ENCODE data around the gene DHRS1.

The DHRS1 gene

DNA sequence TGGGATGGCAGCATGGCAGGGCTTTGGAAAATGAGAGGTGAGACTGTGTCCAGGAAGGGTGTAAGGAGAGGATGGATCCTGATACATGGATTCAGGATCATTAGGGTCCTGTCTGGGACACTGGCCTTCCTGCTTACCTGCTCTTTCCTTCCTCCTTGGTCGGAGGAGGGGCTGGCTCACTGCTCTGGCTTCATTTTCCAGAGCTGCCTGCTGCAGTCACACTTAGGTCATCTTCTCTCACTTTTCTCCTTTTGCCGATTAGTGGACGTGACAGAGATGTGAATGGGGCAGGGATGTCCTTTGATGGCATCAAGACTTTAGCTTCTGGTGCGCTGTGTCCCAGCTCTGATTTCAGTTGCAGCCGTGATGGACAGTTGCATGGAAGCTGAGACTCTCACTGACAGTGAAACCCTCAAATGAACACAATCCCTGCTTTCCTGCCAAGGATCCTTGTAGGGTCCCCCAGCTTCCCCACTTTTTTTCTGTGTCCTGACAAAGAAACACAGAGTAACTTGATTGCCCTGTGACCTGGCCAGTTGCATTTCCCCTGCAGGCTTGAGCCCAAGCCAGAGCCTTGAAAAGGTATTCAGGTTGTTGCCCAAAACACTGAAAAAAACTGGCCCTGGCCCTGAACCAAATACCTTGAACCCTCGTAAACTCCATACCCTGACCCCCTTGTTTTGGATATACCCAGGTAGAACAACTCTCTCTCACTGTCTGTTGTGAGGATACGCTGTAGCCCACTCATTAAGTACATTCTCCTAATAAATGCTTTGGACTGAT is 9.0 kb upstream of the DHRS1 start:
- DNase-seq, result no peak

DNA sequence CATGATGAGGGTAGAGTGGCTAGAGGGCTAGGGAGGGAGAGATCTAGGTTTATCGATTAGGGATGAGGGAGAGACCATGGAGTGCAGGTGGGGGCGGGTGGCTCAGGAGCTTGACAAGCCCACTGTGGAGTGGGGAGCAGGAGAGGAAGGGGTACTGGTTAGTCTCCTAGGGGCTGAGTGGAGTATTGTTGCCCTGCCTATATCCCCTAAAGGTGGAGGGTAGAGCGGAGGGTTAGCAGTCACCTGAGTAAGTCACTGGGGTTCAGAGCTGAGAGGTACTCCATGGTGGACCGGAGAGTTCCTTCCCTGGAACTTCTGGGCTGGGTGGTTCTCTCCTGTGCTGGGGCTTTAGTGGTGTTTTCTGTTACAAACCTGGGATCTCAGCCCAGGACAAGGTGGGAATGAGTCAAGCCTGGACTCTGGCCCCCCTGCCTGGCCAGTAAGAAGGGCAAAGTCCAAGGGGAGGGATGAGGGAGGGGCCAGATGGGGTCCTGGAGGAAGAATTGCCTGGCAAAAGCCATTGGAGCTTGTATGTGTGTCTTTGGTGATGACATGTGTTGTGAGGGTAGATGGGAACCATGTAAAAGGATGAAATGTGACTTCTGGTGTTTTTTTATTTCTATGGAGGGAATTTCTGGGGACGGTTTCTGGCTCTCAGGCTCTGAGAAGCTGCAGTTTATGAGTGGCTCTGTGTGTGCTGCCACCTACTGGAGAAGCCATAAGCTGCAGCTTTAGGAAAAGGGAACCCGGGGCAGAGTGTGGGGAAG is 8.2 kb upstream of the DHRS1 start, which contains the start of gene CIDEB:
TSS of gene CIDEB (minus strand) at position 403 of the 767 bp plus-strand sequence. CDS start at position 284, 119 bp downstream.
- DNase-seq, result peak; percentile 54

DNA sequence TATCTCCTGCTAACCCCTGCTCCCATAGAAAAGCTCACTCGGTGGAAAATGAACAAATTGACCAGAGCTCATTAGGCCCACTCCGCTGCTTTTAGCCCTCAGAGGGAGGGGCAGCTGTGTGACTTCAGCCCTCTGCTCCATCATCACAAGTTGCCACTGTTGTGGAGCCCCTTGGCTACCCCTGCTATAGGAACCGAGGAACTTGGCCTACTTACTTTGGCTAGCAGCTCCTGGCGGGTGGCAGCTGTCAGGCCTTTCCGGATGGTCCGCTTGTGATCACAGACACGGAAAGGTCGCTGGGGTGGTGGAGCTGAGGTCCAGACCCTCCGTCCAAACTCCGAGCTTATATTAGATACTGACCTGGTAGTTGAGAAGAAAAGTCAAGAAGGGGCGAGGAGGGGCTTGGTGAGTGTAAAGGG is 7.6 kb upstream of the DHRS1 start:
- no peak for DNase-seq

DNA sequence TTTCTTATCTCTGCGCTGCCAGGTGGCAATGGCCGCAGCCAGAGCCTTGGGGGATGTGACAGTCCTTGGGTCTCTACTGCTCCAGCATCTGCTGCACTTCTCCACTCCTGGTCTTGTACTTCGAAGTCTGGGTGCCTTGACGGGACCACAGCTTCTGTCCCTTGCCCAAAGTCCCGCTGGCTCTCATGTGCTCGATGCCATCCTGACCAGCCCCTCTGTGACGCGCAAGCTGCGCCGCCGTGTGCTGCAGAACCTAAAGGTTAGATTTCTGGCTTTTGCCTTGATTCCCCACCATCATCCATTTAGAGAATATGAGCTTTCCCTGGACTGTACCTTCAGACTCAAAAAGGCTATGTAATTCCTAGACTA is 4.4 kb upstream of the DHRS1 start:
- DNase-seq, result no peak

DNA sequence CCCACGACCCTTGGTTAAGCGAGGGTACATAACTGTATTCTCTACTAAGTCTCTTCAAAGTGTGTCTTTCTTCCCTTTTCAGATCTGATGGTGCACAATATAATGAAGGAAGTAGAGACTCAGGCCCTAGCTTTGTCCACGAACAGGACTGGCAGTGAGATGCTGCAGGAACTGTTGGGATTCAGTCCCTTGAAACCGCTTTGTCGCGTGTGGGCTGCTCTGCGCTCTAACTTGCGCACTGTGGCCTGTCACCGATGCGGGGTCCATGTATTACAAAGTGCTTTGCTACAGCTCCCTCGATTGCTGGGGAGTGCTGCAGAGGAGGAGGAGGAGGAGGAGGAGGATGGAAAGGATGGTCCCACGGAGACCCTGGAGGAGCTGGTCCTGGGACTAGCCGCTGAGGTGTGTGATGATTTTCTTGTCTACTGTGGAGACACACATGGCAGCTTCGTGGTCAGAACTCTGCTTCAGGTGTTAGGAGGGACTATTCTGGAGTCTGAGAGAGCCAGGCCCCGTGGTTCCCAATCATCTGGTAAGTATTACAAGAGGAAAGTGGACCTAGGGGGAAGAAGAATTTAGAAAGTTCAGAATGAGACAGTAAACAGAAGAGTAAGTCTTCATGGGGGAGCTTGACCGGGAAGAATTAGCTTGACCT is 873 bp upstream of the DHRS1 start:
- DNase-seq, result no peak

DNA sequence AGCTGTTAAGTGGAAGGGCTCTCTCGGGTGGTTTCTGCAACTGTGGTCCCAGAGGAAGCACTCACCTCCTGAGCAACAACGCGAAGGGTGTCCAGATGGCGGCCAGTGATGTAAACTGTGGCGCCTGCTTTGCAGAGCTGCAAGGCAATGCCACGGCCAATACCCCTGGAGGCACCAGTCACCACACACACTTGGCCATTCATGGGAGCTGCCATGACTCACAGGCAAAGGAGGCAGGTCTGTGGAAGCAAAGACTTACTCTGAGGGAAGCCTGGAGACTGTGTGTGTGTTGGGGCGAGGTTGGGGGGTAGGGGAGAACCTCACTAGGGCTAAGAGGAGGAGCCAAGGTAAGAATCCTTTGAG is 707 bp downstream of the DHRS1 start:
- no peak for DNase-seq

DNA sequence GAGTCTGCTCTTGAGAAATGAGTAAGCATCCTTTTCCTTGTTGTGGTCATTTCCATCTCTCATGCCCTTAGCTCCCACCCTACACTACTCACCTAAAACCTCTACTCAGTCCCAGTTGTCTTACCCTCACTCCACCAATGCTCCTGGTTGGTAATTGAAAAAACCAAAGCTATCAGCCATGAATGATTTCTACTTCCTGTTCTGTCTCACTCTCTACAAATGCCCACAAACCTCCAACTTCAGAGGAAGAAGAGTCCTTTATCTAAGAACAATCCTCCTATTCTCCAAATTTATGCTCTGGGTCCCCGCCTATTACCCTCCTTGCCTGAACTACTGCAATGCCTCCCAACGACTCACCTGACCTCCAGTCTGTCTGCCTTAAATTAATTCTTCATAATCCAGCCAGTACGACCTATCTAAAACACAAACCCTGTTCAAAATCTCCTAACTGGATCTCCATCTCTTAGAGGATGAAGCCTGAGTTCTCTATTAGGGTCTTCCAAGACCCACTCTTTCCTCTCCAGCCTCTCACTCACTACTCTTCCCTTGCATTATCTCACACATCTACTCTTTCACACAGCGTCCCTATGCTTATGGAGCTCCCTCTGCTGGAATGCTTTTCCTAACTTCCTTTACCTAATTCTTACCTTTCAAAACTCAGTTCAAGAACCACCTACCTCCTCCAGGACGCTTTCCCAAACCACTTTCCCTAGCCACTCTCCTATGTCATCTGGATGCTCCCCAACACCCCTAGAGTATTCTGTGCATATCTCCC is 2.2 kb downstream of the DHRS1 start:
- DNase-seq, result no peak

DNA sequence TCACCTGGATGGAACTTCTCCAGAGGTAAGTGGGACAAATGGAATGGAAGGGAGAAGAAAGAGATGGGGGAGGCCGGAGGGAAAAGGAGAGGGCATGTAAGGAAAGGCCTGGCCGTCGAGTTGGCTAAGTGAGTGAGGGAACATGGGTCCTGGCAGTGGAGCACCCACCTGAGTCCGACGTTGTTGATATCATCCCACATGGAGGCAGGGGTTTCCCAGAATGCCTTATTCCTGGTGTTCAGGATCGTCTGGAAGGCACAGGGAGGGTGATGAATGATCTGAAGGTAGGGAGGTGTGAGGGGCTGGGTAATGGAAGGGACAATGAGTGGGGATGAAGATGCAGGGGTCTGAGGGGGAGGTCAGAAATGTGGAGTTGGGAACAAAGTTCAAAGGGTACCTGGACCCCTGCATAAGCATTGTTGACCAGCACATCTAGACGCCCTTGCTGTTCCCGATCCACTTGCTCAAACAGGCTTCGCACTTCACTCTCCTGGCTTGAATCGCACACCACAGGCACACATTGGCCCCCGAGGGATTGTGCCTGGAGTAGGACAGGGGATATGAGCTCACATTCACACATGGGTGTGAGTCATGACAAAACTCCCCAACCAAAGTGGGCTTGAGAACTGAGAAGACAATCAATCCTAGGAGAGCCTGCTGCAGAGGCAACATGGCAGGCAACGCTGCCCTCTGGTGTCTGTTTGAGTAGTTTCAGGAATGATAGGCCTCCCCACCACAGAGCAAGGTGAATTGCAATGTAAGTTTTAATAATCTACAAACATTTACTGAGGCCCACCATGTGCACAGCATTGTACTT is 3.0 kb downstream of the DHRS1 start:
- DNase-seq, result peak; percentile 70

DNA sequence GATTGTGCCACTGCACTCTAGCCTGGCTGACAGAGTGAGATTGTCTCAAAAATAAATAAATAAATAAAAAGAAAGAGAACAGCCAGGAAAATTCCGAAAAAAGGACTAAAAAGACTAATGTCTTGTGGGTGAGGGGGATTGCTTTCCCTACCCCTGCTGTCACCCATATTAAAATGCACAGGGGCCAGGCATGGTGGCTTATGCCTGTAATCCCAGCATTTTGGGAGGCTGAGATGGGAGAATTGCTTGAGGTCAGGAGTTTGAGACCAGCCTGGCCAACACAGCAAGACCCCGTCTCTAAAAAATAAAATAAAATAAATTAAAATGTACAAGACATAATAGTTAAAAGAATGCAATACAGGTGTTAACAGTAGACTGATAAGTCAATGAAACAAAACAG is 6.1 kb downstream of the DHRS1 start:
- DNase-seq, result no peak

DNA sequence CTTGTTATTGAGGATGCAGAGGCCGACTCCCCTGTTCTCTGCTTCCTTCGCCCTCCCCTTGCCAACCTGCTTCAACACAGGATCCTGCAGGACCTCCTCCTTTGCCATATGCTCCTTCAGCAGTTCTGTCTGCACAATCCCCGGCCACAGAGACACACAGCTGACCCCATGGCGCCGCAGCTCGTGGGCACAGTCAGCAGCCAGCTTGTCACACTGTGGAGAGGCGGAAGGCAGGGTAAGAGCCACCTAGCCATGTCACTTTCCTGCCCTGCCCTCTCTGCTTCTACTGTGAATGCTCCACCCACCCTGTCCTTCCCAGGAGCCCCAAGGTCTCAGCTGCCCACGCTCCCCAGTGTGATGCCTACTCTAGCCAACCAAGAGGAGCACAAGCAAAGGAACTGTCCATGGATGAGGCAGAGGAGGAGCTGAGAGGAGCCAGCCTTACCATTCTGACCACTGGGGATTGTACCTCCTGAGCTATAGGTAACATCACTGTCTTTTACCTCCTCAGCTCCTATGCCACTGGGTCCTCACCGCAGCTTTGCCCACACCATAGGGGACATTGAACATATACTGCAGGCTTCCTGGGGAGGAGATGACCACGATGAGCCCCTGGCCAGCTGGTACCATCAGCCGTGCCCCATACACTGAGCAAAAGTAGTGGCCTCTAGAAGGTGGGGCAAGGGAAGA is 7.3 kb downstream of the DHRS1 start:
- DNase-seq, result no peak

DNA sequence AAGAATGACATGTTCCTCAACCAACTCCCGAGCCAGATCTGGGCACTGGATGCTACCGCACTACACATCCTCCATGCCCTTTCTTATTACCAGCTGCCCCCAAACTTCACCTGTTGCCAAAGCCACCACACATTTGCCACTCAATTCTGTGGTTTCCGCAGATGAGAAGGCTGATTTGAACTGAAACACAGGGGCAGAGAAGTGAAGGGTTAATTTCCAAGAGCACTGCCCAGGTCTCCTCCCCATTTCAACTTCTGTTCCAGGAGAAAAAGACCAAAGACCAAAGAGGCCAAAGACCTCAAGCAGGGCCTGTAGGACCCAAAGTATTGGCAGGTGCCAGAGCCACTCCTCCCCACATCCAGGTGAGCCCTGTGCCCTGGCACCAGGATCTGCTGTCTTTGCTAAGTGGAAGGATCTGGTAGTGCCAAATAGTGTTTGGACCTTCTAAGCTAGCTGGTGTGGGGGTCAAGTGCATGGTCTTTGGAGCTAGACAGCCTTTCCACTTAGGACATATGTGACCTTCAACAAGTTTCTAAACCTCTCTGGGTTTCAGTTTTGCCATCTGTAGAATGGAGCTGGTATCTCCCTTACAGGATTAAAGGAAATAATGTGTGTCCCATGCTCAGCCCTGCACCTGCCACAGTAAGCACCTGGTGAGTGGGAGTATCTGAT is 8.0 kb downstream of the DHRS1 start:
- DNase-seq, result no peak

DNA sequence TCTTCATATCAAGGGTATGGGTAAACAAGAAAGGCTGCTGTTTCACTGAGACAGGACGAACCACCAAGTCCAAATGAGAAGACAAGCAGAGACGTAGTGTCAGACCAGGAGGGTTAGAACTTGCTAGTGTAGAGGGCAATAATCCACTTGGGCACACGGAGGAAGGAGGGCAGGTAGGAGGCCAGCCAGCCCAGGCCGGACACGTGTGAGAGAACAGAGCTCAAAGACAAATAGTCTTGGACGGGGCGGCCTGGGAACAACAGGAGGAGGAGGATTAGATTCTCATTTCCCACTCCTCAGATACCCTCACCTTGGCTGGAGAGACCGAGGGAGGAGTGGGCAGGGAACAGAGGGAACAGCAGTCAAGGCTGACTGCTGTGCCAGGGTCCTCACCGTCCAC is 8.8 kb downstream of the DHRS1 start:
- no peak for DNase-seq

DNA sequence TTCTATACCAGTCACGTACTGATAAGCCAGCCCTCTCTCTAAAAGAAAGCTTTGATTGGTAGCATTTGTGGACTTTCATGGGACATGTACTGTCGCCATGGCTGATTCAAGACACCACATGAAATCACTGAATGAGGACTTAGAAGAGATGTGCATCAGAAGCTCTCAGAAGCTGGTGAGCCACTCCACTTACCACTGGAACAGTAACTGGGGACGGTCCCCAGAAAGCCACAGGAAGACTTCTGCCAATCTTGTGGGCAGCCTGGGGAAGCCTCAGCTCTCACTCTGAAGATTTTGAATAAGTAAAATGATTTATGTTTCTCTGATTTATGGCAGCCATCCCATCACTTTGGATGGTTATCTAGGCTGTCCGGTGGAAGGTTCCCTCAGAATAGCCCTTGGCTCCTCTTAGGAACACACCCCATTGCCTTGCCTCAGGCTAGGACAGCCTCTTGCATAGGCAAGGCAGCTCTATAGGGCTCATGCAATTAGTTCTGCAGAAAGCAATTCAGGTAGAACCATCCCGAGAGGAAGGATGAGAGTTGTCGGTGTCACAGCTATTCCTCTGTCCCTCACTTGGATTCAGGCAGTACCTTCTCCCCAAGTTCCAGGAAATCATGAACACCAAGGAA is 9.8 kb downstream of the DHRS1 start:
- no peak for DNase-seq

DNA sequence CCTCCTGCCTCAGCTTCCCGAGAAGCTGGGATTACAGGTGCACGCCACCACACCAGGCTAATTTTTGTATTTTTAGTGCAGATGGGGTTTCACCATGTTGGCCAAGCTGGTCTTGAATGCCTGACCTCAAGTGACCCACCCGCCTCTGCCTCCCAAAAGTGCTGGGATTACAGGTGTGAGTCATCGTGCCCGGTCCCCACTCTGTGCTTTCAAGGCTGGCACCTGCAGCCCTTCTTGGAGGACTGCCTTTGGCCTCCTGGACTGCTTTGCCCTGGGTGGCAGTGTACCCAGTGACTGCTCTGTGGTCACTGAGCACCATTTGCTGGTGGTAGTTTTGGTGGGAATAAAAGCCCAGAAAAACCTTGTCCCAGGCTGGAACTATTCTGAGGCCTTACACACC is 12.6 kb downstream of the DHRS1 start:
- DNase-seq, result no peak

DNA sequence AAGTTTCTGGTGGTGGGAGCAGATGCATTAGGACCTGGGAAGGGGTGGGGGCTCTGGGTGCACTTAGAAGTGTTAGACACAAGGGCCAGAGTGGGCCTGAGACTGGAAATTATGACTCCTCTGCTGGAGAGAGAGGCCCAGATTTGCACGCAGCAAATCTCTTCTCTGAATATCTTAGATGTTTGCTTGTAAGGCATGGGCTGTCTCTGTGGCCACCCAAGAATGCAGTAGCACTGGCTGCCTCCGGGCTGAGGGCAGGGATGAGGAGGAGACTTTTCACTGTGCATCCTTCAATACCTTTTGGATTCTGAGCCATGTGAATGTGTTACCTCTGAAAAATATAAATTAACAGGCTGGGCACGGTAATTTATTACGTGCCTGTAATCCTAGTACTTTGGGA is 14.2 kb downstream of the DHRS1 start:
- no peak for DNase-seq

DNA sequence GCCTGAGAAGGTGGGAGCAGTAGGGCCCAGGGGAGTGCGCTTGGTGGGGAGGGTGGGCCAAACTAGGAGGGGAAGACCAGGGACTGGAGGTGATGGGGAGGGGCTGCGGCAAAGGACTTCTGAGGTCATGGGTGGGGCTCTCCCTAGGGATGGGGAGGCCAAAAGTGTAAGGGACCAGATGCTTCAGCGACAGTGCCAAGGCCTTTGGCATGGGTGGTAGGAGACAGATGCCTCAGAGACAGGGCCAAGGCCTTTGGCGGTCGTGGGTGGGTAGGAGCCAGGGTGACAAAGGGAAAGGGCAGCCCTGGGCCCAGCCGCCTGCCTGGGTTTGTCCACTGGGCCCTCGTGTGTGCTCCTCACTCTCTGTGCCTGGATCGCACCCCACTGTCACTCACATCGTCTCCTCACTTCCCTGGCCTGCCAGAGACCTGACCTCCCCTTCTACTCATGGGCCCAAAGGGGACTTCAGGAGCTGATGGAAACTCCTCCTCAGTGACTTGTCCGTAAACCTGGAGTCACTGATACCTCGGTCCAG is 15.0 kb downstream of the DHRS1 start:
- no peak for DNase-seq

DNA sequence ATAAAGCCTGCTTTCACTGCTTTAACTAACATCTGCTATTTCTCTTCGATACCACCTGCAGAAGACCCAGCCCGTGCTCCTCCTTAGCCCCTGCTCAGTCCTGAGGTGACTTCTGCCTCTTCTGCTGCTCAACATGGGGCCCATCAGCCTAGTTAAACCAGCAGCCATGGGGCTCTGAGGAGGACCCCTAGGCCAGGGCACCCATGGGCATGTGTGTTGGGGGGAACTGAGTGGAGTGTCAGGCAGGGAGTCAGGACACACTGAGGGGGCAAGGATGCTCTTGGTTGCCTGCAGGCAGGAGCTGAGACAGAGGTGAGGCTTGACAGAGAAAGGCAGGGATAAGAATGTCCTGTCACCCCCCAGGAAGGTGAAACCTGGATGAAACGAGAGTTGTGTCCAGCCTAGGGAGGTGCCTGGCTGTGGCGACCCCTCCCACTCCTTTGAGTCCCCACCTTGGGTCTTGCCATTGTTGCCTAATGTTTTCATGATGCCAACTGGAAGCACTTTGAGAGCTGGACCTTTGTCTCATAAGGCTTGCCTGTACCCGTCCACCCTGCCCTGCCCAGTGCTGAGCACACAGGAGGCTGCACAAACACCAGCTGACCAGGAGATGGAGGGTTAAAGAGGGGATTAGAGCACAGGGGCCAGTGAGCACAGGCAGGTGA is 15.7 kb downstream of the DHRS1 start:
- DNase-seq, result no peak

DNA sequence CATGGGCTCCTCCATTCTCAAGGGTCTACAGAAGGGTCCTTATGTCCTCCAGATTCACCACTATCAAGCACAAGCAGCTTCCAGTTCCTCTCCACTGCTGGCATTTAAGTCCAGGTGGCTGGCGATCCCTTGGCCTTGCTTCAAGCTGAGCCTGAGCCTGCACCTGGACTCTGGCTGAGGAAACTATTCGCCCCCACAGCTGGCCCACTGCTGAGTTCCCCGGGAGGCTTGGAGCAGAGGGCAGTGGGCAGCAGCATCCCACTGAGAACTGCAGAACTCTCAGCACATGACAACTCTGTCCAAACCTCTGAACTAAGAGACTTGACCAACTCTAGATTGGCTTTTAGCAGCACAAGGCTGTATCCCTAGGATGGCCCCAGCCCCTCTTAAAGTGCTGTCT is 16.8 kb downstream of the DHRS1 start:
- DNase-seq, result no peak

DNA sequence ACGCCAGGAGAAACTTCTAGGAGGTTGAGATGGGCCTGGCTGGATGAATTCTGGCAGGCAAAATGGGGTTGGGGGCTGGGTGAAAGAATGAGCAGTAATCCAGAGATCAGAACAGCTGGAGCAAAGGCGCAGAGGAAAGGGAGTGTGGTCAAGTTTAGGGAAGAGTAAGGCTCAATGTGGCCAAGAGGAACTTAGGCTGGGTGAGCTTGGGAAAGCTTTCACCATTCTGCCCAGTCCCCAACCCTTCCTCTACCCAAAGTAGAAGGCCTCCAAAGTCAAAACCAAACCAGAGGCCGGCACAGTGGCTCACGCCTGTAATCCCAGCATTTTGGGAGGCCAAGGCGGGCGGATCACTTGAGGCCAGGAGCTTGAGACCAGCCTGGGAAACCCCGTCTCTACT is 17.9 kb downstream of the DHRS1 start:
- DNase-seq, result no peak
